Keratinocyte (primary cell): ENCODE results near the gene CEACAM21. TPM values are rescaled to one million over a fixed set of nuclear protein-coding genes. Genes with fewer than 3 reads are reported as not detected.

Experiments
- DNase-seq: peaks from one replicate; pipeline ENCODE4 v3.0.0-alpha.2; 2011; ENCODE audit warnings: low read depth, missing footprints, low spot score
- FAIRE-seq: peaks from 2 replicates; lab custom pipeline; 2011; peaks lifted over from hg19 to GRCh38; lab: Jason Lieb, UNC
- H2AFZ ChIP-seq: 2 replicates; pipeline ENCODE4 v1.6.0; 2012; ENCODE audit warnings: low read length, control low read depth, inconsistent platforms; ENCODE audit not compliant: control insufficient read depth
- H3K27ac ChIP-seq: 2 replicates; pipeline ENCODE4 v1.5.1; 2011; ENCODE audit warnings: low read length; ENCODE audit not compliant: control insufficient read depth, insufficient read depth
- H3K27me3 ChIP-seq: 3 replicates; pipeline ENCODE4 v1.6.0; 2011; ENCODE audit warnings: low read length; ENCODE audit not compliant: control insufficient read depth, insufficient read depth; ENCODE audit errors: extremely low read depth
- H3K36me3 ChIP-seq, 2 experiments: 2 replicates in 1 of 2; 3 replicates in 1 of 2; pipeline ENCODE4 v1.5.1; 2011; ENCODE audit warnings: low read length in 2 of 2, mild to moderate bottlenecking in 1 of 2; ENCODE audit not compliant: control insufficient read depth in 2 of 2, insufficient read depth in 2 of 2; ENCODE audit errors: extremely low read depth in 1 of 2
- H3K4me1 ChIP-seq: 3 replicates; pipeline ENCODE4 v1.5.1; 2011; ENCODE audit warnings: low read length; ENCODE audit not compliant: control insufficient read depth, insufficient read depth; ENCODE audit errors: extremely low read depth
- H3K4me2 ChIP-seq: 3 replicates; pipeline ENCODE4 v1.6.0; 2011; ENCODE audit warnings: low read depth, low read length; ENCODE audit not compliant: control insufficient read depth, insufficient read depth; ENCODE audit errors: extremely low read depth
- H3K4me3 ChIP-seq, 3 experiments: fragments of 200-600 bp in 1 of 3; sonication (generic) in 1 of 3; 2 replicates in 2 of 3; 3 replicates in 1 of 3; pipeline ENCODE4 v1.5.1; 2011 to 2016; ENCODE audit warnings: low read length in 3 of 3, mild to moderate bottlenecking in 3 of 3, control low read depth in 2 of 3, inconsistent platforms in 1 of 3, low read depth in 1 of 3, mixed read lengths in 1 of 3, mixed run types in 1 of 3, moderate library complexity in 1 of 3; ENCODE audit not compliant: control insufficient read depth in 2 of 3, insufficient read depth in 2 of 3; ENCODE audit errors: extremely low read depth in 1 of 3
- H3K79me2 ChIP-seq: 2 replicates; pipeline ENCODE4 v1.6.0; 2012; ENCODE audit warnings: low read length; ENCODE audit not compliant: control insufficient read depth, insufficient read depth
- H3K9ac ChIP-seq: 3 replicates; pipeline ENCODE4 v1.6.0; 2011; ENCODE audit warnings: low read length; ENCODE audit not compliant: control insufficient read depth, insufficient read depth; ENCODE audit errors: extremely low read depth
- H3K9me1 ChIP-seq: 3 replicates; pipeline ENCODE4 v1.6.0; 2011; ENCODE audit warnings: low read length; ENCODE audit not compliant: control insufficient read depth, insufficient read depth; ENCODE audit errors: extremely low read depth
- H3K9me3 ChIP-seq: 2 replicates; pipeline ENCODE4 v1.5.1; 2012; ENCODE audit warnings: low read depth, low read length; ENCODE audit not compliant: control insufficient read depth
- H4K20me1 ChIP-seq: 3 replicates; pipeline ENCODE4 v1.6.0; 2011; ENCODE audit warnings: low read length; ENCODE audit not compliant: control insufficient read depth, insufficient read depth; ENCODE audit errors: extremely low read depth
- CTCF ChIP-seq, 3 experiments: IDR thresholded peaks in 1 of 3; conservative IDR thresholded peaks in 1 of 3; optimal IDR thresholded peaks in 1 of 3; 2 replicates in 2 of 3; 3 replicates in 1 of 3; pipeline versions ENCODE3 to v1.5.1; 2011; ENCODE audit warnings: low read length in 3 of 3, mild to moderate bottlenecking in 3 of 3, moderate library complexity in 2 of 3, control low read depth in 1 of 3, inconsistent platforms in 1 of 3; ENCODE audit not compliant: insufficient read depth in 2 of 3; ENCODE audit errors: extremely low read depth in 1 of 3
- EZH2 ChIP-seq: IDR thresholded peaks from one replicate; pipeline ENCODE4 v1.6.1; 2012; ENCODE audit warnings: inconsistent platforms, mild to moderate bottlenecking, low read length, moderate library complexity
- dilution Hi-C: fragments of 300-500 bp; cut with MboI; formaldehyde crosslinking; loops from one replicate; pipeline ENCODE4 v1.7.0; 2020; ENCODE audit warnings: low sequenced_read_pairs; ENCODE audit not compliant: extremely low pct_ligation_motif_present
- polyA plus RNA-seq, 5 experiments: library from polyadenylated mRNA; depleted of rRNA in 3 of 5; stranded (reverse) in 3 of 5; stranded (forward) in 1 of 5; unstranded in 1 of 5; fragments of >200 nt; gene quantifications; 1 replicate in 1 of 5; 2 replicates in 3 of 5; 3 replicates in 1 of 5; pipeline versions ENCODE4 v1.2.1 to v1.2.3, GENCODE V29; 2011 to 2012; ENCODE audit warnings: missing spikeins in 2 of 5, low read depth in 1 of 5, low replicate concordance in 1 of 5

CEACAM21 gene
- polyA plus RNA-seq, 1 donor (not counting 4 experiments of a cell fraction or from before 2014, with no cell fraction given): not detected

GRCh38 chr19:41589371-41589770 is 13.4 kb downstream of the CEACAM21 start:
- Histone ChIP-seq H3K4me1 (no peaks in the 10 kb centered on the region), H3K4me2 (no peak overlapping the region), H3K36me3 (no peaks in the 10 kb centered on the region), H3K4me3 (no peak overlapping the region), H2AFZ (no peak overlapping the region), H3K27ac (no peak overlapping the region), H3K9me3 (no peaks in the 10 kb centered on the region), H4K20me1 (peaks cover 3% of the 10 kb centered on the region), H3K79me2 (no peaks in the 10 kb centered on the region), H3K9ac (no peak overlapping the region), H3K27me3 (peaks cover 2% of the 10 kb centered on the region), H3K9me1 (no peaks in the 10 kb centered on the region)
- TF ChIP-seq EZH2 (no peak), CTCF (optimal IDR thresholded peaks at IDR 0.05 in 1 of 3, IDR thresholded peaks at IDR 0.05 in 1 of 3, conservative IDR thresholded peaks at IDR 0.05 in 1 of 3; ENCODE audit: extremely low read depth in 1 of 3, insufficient read depth in 2 of 3, low read length in 3 of 3) (no peak)
- dilution Hi-C loops: no loop called here
- DNase-seq: no peak
- no peak for FAIRE-seq

GRCh38 chr19:41590936-41591335 is 15.0 kb downstream of the CEACAM21 start:
- no peak for DNase-seq

More at GRCh38 chr19:41590936-41591335, 15.0 kb downstream of the CEACAM21 start:
- Histone ChIP-seq H3K79me2 (no peaks in the 10 kb centered on the region), H3K4me2 (no peak overlapping the region), H3K27me3 (peaks cover 2% of the 10 kb centered on the region), H3K36me3 (no peaks in the 10 kb centered on the region), H3K9me1 (no peaks in the 10 kb centered on the region), H3K27ac (no peak overlapping the region), H3K9ac (no peak overlapping the region), H2AFZ (no peak overlapping the region), H3K9me3 (no peaks in the 10 kb centered on the region), H3K4me3 (no peak overlapping the region), H4K20me1 (peaks cover 3% of the 10 kb centered on the region), H3K4me1 (no peaks in the 10 kb centered on the region)
- dilution Hi-C loops: no loop called here
- no peak for FAIRE-seq
- TF ChIP-seq CTCF (optimal IDR thresholded peaks at IDR 0.05 in 1 of 3, IDR thresholded peaks at IDR 0.05 in 1 of 3, conservative IDR thresholded peaks at IDR 0.05 in 1 of 3; ENCODE audit: extremely low read depth in 1 of 3, insufficient read depth in 2 of 3, low read length in 3 of 3): no peak
- TF ChIP-seq EZH2: no peak
